Body of pancreas (tissue), 4 donors: ENCODE measurements around the gene TESK1. TPM values are rescaled to one million over a fixed set of nuclear protein-coding genes. Genes with fewer than 3 reads are reported as not detected.
"Not testable (repeated sequence)": the region's sequence is repeated elsewhere in the genome, so short reads cannot be mapped to it uniquely, and the experiment has no call there.

Source experiments
- ATAC-seq: fragments of 150-250 bp; one replicate; pipeline ENCODE4 v1.9.1; 2016
- DNase-seq, 4 donors: peaks; one replicate each; pipeline ENCODE4 v3.0.0-alpha.2; 2019
- H3K27ac ChIP-seq, 4 donors: fragments of 200-600 bp; sonication (generic); 1 replicate in 3 of 4; 2 replicates in 1 of 4; pipeline versions ENCODE4 v1.5.1 to v1.6.1; 2016 to 2019; ENCODE audit warnings: mild to moderate bottlenecking in 1 of 4, mixed read lengths in 1 of 4, moderate library complexity in 1 of 4
- H3K27me3 ChIP-seq, 2 donors: fragments of 200-600 bp; sonication (generic); one replicate each; pipeline ENCODE4 v1.6.0; 2016; ENCODE audit warnings: mild to moderate bottlenecking in 1 of 2
- H3K36me3 ChIP-seq, 2 donors: fragments of 200-600 bp; sonication (generic); replicated peaks in 1 of 2; 2 replicates each; pipeline ENCODE4 v1.5.1; 2016; ENCODE audit warnings: low read depth in 2 of 2; ENCODE audit not compliant: insufficient read depth in 1 of 2
- H3K4me1 ChIP-seq: fragments of 200-600 bp; sonication (generic); one replicate; pipeline ENCODE4 v1.6.0; 2016
- H3K4me3 ChIP-seq, 2 donors: fragments of 200-600 bp; sonication (generic); 1 replicate in 1 of 2; 2 replicates in 1 of 2; pipeline ENCODE4 v1.5.1; 2016 to 2019
- H3K9me3 ChIP-seq, 3 donors: fragments of 200-600 bp; sonication (generic); 1 replicate in 2 of 3; 2 replicates in 1 of 3; pipeline ENCODE4 v1.5.1; 2016
- CTCF ChIP-seq, 7 experiments: fragments of 450-650 bp in 4 of 7; fragments of 200-600 bp in 3 of 7; sonication (generic) in 3 of 7; IDR thresholded peaks; one replicate each; pipeline ENCODE4 v1.5.1; 2016 to 2019; ENCODE audit warnings: antibody characterized with exemption in 7 of 7
- POLR2A ChIP-seq, 3 donors: fragments of 450-650 bp; IDR thresholded peaks; one replicate each; pipeline ENCODE4 v1.6.1; 2016; ENCODE audit warnings: antibody characterized with exemption in 3 of 3, mild to moderate bottlenecking in 2 of 3
- WGBS, 2 donors: methylation state at CpG; one replicate each; pipeline ENCODE4 v1.1.5; 2017; 5-methylcytosine and 5-hydroxymethylcytosine counted together
- intact Hi-C: fragments of 100-400 bp; cut with DNase I; formaldehyde crosslinking; loops from one replicate; pipeline ENCODE4 v1.15.1; 2023
- total RNA-seq, 2 donors: library from RNA; depleted of rRNA; stranded (reverse); fragments of >200 nt; gene quantifications; one replicate each; pipeline ENCODE4 v1.1.0, GENCODE V29; 2016

TESK1 gene
- total RNA-seq, 2 donors from 2014 or later: 13.0 to 20.1 TPM

- TF ChIP-seq POLR2A (IDR thresholded peaks at IDR 0.05) (no peak), CTCF (IDR thresholded peaks at IDR 0.05) (no peak)
- H3K4me1 ChIP-seq: no peaks in the 10 kb centered on the region
- no peak overlapping the region for H3K4me3 ChIP-seq
- H3K27ac ChIP-seq: no peak overlapping the region
- ATAC-seq (no peak), DNase-seq (no peak)
- intact Hi-C loops: no loop called here
- H3K27me3 ChIP-seq: no peaks in the 10 kb centered on the region
- no peaks in the 10 kb centered on the region for H3K9me3 ChIP-seq
- H3K36me3 ChIP-seq: no peaks in the 10 kb centered on the region
- WGBS, 2 donors: 69 to 87% methylated on average over 5 of the region's 5 CpGs
Observed at GRCh38 chr9:35577486-35577885, 27.6 kb upstream of the TESK1 start.

- no peak overlapping the region for H3K27ac ChIP-seq
- no peak for DNase-seq
- no peaks in the 10 kb centered on the region for H3K9me3 ChIP-seq
- no peaks in the 10 kb centered on the region for H3K36me3 ChIP-seq
- WGBS, 2 donors: 94 to 100% methylated on average over 1 of the region's 1 CpG
- no peaks in the 10 kb centered on the region for H3K4me1 ChIP-seq
- no peak for ATAC-seq
- no peak overlapping the region for H3K4me3 ChIP-seq
- intact Hi-C loops: no loop called here
- H3K27me3 ChIP-seq: no peaks in the 10 kb centered on the region
- no peak for TF ChIP-seq CTCF (IDR thresholded peaks at IDR 0.05)
- no peak for TF ChIP-seq POLR2A (IDR thresholded peaks at IDR 0.05)
Observed at GRCh38 chr9:35579130-35579529, 25.9 kb upstream of the TESK1 start.

- H3K27me3 ChIP-seq, H3K4me3 ChIP-seq, H3K9me3 ChIP-seq, H3K27ac ChIP-seq, H3K4me1 ChIP-seq, H3K36me3 ChIP-seq, DNase-seq, intact Hi-C loops, ATAC-seq: not testable (repeated sequence)
- WGBS, 2 donors: 95 to 97% methylated on average over 1 of the region's 1 CpG
Observed at GRCh38 chr9:35579659-35580227, 25.3 kb upstream of the TESK1 start.

- H3K4me3 ChIP-seq, H3K27me3 ChIP-seq, ATAC-seq, DNase-seq, H3K27ac ChIP-seq, H3K36me3 ChIP-seq, H3K4me1 ChIP-seq, H3K9me3 ChIP-seq, intact Hi-C loops: not testable (repeated sequence)
- 70 to 82% methylated on average over 6 of the region's 6 CpGs for WGBS, 2 donors
Observed at GRCh38 chr9:35583521-35583920, 21.5 kb upstream of the TESK1 start.

- intact Hi-C loops, DNase-seq, H3K27ac ChIP-seq, H3K4me3 ChIP-seq, ATAC-seq, H3K9me3 ChIP-seq, H3K4me1 ChIP-seq, H3K27me3 ChIP-seq, H3K36me3 ChIP-seq: not testable (repeated sequence)
- 90 to 92% methylated on average over 3 of the region's 3 CpGs for WGBS, 2 donors
Observed at GRCh38 chr9:35584681-35585080, 20.4 kb upstream of the TESK1 start.

GRCh38 chr9:35588506-35588905, 16.6 kb upstream of the TESK1 start:
- ATAC-seq, H3K27me3 ChIP-seq, H3K36me3 ChIP-seq, DNase-seq, H3K27ac ChIP-seq, H3K4me3 ChIP-seq, intact Hi-C loops, H3K9me3 ChIP-seq, H3K4me1 ChIP-seq: not testable (repeated sequence)
- WGBS, 2 donors: 88 to 91% methylated on average over 5 of the region's 5 CpGs

GRCh38 chr9:35593581-35593980, 11.5 kb upstream of the TESK1 start:
- no peak overlapping the region for H3K27ac ChIP-seq
- no peak overlapping the region for H3K4me3 ChIP-seq
- H3K27me3 ChIP-seq: no peaks in the 10 kb centered on the region
- peaks cover 0 to 10% (median 0%) of the 10 kb centered on the region in 3 donors for H3K9me3 ChIP-seq
- no peak for ATAC-seq
- no peaks in the 10 kb centered on the region for H3K4me1 ChIP-seq
- H3K36me3 ChIP-seq: no peaks in the 10 kb centered on the region
- intact Hi-C loops: no loop called here
- no peak for DNase-seq
- TF ChIP-seq CTCF (IDR thresholded peaks at IDR 0.05) (no peak), POLR2A (IDR thresholded peaks at IDR 0.05) (no peak)
